GM23338 (cell line): Measurements from ENCODE around the gene DGKD. TPM values are rescaled to one million over a fixed set of nuclear protein-coding genes. Genes with fewer than 3 reads are reported as not detected.

Source experiments
- ATAC-seq: fragments of 200-7000 bp; cut with Tn5 transposase; 3 replicates; pipeline ENCODE4 v1.9.1; 2020
- DNase-seq: peaks from one replicate; pipeline ENCODE4 v3.0.0-alpha.2; 2015; ENCODE audit warnings: low spot score
- H2AFZ ChIP-seq: fragments of 200-600 bp; sonication (generic); 2 replicates; pipeline ENCODE4 v1.8.0; 2016; ENCODE audit warnings: antibody characterized with exemption, mild to moderate bottlenecking, moderate library complexity
- H3F3A ChIP-seq: fragments of 200-600 bp; sonication (generic); replicated peaks from 2 replicates; pipeline ENCODE4 v1.8.0; 2017; ENCODE audit warnings: antibody characterized with exemption, mixed run types, low read depth
- H3K27ac ChIP-seq: fragments of 200-600 bp; sonication (generic); 2 replicates; pipeline ENCODE4 v1.6.1; 2016; ENCODE audit warnings: low read depth
- H3K27me3 ChIP-seq: fragments of 200-600 bp; sonication (generic); 2 replicates; pipeline ENCODE4 v1.8.0; 2016; ENCODE audit warnings: mild to moderate bottlenecking, mixed run types, moderate library complexity; ENCODE audit not compliant: insufficient read depth
- H3K36me3 ChIP-seq: fragments of 200-600 bp; sonication (generic); 2 replicates; pipeline ENCODE4 v1.8.0; 2016; ENCODE audit warnings: mild to moderate bottlenecking; ENCODE audit not compliant: insufficient read depth
- H3K4me1 ChIP-seq: fragments of 200-600 bp; sonication (generic); 2 replicates; pipeline ENCODE4 v1.8.0; 2016; ENCODE audit warnings: mild to moderate bottlenecking, moderate library complexity; ENCODE audit not compliant: insufficient read depth
- H3K4me2 ChIP-seq: fragments of 200-600 bp; sonication (generic); 2 replicates; pipeline ENCODE4 v1.7.1; 2017; ENCODE audit warnings: mixed run types
- H3K4me3 ChIP-seq: fragments of 200-600 bp; sonication (generic); 2 replicates; pipeline ENCODE4 v1.6.1; 2016; ENCODE audit warnings: mixed run types
- H3K79me2 ChIP-seq: fragments of 200-600 bp; sonication (generic); replicated peaks from 2 replicates; pipeline ENCODE4 v1.8.0; 2017; ENCODE audit warnings: mild to moderate bottlenecking; ENCODE audit not compliant: insufficient read depth
- H3K9me2 ChIP-seq: fragments of 200-600 bp; sonication (generic); 2 replicates; pipeline ENCODE4 v1.8.0; 2017; ENCODE audit not compliant: insufficient read depth
- H4K20me1 ChIP-seq: fragments of 200-600 bp; sonication (generic); replicated peaks from 2 replicates; pipeline ENCODE4 v1.8.0; 2017; ENCODE audit warnings: mild to moderate bottlenecking; ENCODE audit not compliant: insufficient read depth
- H3K27ac Mint-ChIP-seq: 2 replicates; pipeline ENCODE4 v1.8.0; 2020; ENCODE audit warnings: inconsistent platforms, mild to moderate bottlenecking, moderate library complexity, mixed read lengths
- H3K27me3 Mint-ChIP-seq: 3 replicates; pipeline ENCODE4 v1.8.0; 2022; ENCODE audit warnings: low read depth, mild to moderate bottlenecking, moderate library complexity, mixed read lengths, inconsistent platforms; ENCODE audit not compliant: insufficient read depth, poor library complexity
- H3K36me3 Mint-ChIP-seq: 3 replicates; pipeline ENCODE4 v1.8.0; 2021; ENCODE audit warnings: low read depth, mild to moderate bottlenecking, inconsistent platforms, moderate library complexity, mixed read lengths
- H3K4me1 Mint-ChIP-seq: 3 replicates; pipeline ENCODE4 v1.8.0; 2020; ENCODE audit warnings: mild to moderate bottlenecking, inconsistent platforms, mixed read lengths
- H3K4me3 Mint-ChIP-seq: 3 replicates; pipeline ENCODE4 v1.8.0; 2021; ENCODE audit warnings: moderate library complexity, mild to moderate bottlenecking, inconsistent platforms, mixed read lengths
- H3K9me3 Mint-ChIP-seq: 3 replicates; pipeline ENCODE4 v1.8.0; 2020; ENCODE audit warnings: moderate library complexity, mild to moderate bottlenecking, inconsistent platforms, mixed read lengths
- CREB1 ChIP-seq: fragments of 250-450 bp; sonication (Bioruptor Pico); IDR thresholded peaks from 2 replicates; pipeline ENCODE4 v1.5.0; 2020; ENCODE audit warnings: low read depth, mild to moderate bottlenecking, moderate library complexity
- CTCF ChIP-seq, 2 experiments: fragments of 200-600 bp in 1 of 2; sonication (generic) in 1 of 2; conservative IDR thresholded peaks; 2 replicates each; pipeline versions ENCODE4 v1.5.1 to v1.6.1; 2016 to 2017; ENCODE audit warnings: antibody characterized with exemption in 2 of 2, low read depth in 2 of 2, mild to moderate bottlenecking in 2 of 2, moderate library complexity in 1 of 2
- ETS1 ChIP-seq: IDR thresholded peaks from 2 replicates; pipeline ENCODE4 v1.6.1; 2016; ENCODE audit warnings: antibody characterized with exemption
- EZH2 ChIP-seq: fragments of 200-600 bp; sonication (generic); IDR thresholded peaks from one replicate; pipeline ENCODE4 v1.8.0; 2017; ENCODE audit warnings: antibody characterized with exemption, mild to moderate bottlenecking, low read depth; ENCODE audit not compliant: unreplicated experiment
- EZH2phosphoT487 ChIP-seq: fragments of 200-600 bp; sonication (generic); IDR thresholded peaks from one replicate; pipeline ENCODE4 v1.8.1; 2018; ENCODE audit warnings: antibody characterized with exemption; ENCODE audit not compliant: unreplicated experiment
- JUNB ChIP-seq: IDR thresholded peaks from one replicate; pipeline ENCODE4 v1.6.1; 2016; ENCODE audit warnings: antibody characterized with exemption; ENCODE audit not compliant: unreplicated experiment
- NANOG ChIP-seq: IDR thresholded peaks from 2 replicates; pipeline ENCODE4 v1.6.1; 2016; ENCODE audit warnings: antibody characterized with exemption, borderline replicate concordance
- POLR2AphosphoS5 ChIP-seq: IDR thresholded peaks from 2 replicates; pipeline ENCODE4 v1.6.1; 2016; ENCODE audit warnings: antibody characterized with exemption, low read depth
- REST ChIP-seq: IDR thresholded peaks from one replicate; pipeline ENCODE4 v1.6.1; 2018; ENCODE audit warnings: antibody characterized with exemption; ENCODE audit not compliant: unreplicated experiment
- STAT1 ChIP-seq: IDR thresholded peaks from one replicate; pipeline ENCODE4 v1.6.1; 2016; ENCODE audit warnings: antibody characterized with exemption; ENCODE audit not compliant: unreplicated experiment
- ZNF114 ChIP-seq: fragments of 250-450 bp; sonication (Bioruptor Pico); IDR thresholded peaks from 2 replicates; pipeline ENCODE4 v1.5.0; 2020; ENCODE audit warnings: mild to moderate bottlenecking, moderate library complexity
- ZNF331 ChIP-seq: fragments of 250-450 bp; sonication (Bioruptor Pico); IDR thresholded peaks from 2 replicates; pipeline ENCODE4 v1.5.0; 2020; ENCODE audit warnings: low read depth, mild to moderate bottlenecking, moderate library complexity
- polyA plus RNA-seq: library from polyadenylated mRNA; unstranded; fragments of >200 nt; fragmentation: Nextera tagmentation; extraction: Ambion mirVana; gene quantifications from 2 replicates; pipeline ENCODE4 v1.2.1, GENCODE V29; 2016
- total RNA-seq: library from RNA; depleted of rRNA; stranded (reverse); fragments of >200 nt; shearing (Covaris generic); gene quantifications from 2 replicates; pipeline ENCODE4 v1.2.3, GENCODE V29; 2014

The DGKD gene
- total and polyA plus RNA-seq, 2 experiments from 2014 or later, result 11.1 to 23.4 TPM

- Histone ChIP-seq H3K27ac (no peak overlapping the region), H3K4me3 (no peak overlapping the region), H3K4me2 (no peak overlapping the region), H2AFZ (no peak overlapping the region), H3F3A (no peaks in the 10 kb centered on the region), H3K36me3 (no peaks in the 10 kb centered on the region), H3K4me1 (peaks cover 5% of the 10 kb centered on the region; the same call in 1 of the 2 replicates), H3K79me2 (peaks cover 63% of the 10 kb centered on the region), H3K27me3 (peaks cover 20% of the 10 kb centered on the region), H3K9me2 (no peaks in the 10 kb centered on the region), H4K20me1 (peaks cover 20% of the 10 kb centered on the region)
- Mint-ChIP-seq H3K36me3 (no peaks in the 10 kb centered on the region), H3K27me3 (peaks cover 19% of the 10 kb centered on the region), H3K4me1 (peaks cover 25% of the 10 kb centered on the region), H3K9me3 (no peaks in the 10 kb centered on the region; the same call in 2 of the 3 replicates), H3K4me3 (no peak overlapping the region), H3K27ac (no peak overlapping the region)
- no peak for DNase-seq
- TF ChIP-seq ZNF331 (no peak), STAT1 (no peak), JUNB (no peak), REST (no peak), ETS1 (no peak), NANOG (no peak)
- no peak for ATAC-seq
These were observed 4.0 kb downstream of the DGKD start for GRCh38 chr2:233358335-233358734.

GRCh38 chr2:233358947-233359346 is 4.7 kb downstream of the DGKD start:
- H3K4me1 Mint-ChIP-seq, result peaks cover 19% of the 10 kb centered on the region
- H2AFZ ChIP-seq, result no peak overlapping the region
- 0 out of 2 replicates have a peak, but pooled peaks cover 3% of the 10 kb centered on the region for H3K36me3 ChIP-seq
- H3K27me3 Mint-ChIP-seq, result peaks cover 13% of the 10 kb centered on the region
- no peaks in the 10 kb centered on the region for H3K9me3 Mint-ChIP-seq
- no peaks in the 10 kb centered on the region for H3F3A ChIP-seq
- DNase-seq (no peak), ATAC-seq (no peak)
- H3K36me3 Mint-ChIP-seq, result no peaks in the 10 kb centered on the region
- peaks cover 20% of the 10 kb centered on the region for H4K20me1 ChIP-seq
- no peak overlapping the region for H3K27ac Mint-ChIP-seq
- H3K79me2 ChIP-seq, result peaks cover 66% of the 10 kb centered on the region
- H3K4me3 Mint-ChIP-seq, result no peak overlapping the region
- peaks cover 16% of the 10 kb centered on the region for H3K27me3 ChIP-seq
- H3K4me2 ChIP-seq, result no peak overlapping the region
- no peak overlapping the region for H3K4me3 ChIP-seq
- H3K27ac ChIP-seq, result no peak overlapping the region
- H3K9me2 ChIP-seq, result no peaks in the 10 kb centered on the region
- 0 out of 2 replicates have a peak, but pooled peaks cover 5% of the 10 kb centered on the region for H3K4me1 ChIP-seq
- TF ChIP-seq EZH2 (no peak), ZNF114 (no peak), CTCF (conservative IDR thresholded peaks at IDR 0.05; ENCODE audit: low read depth in 2 of 2) (no peak), ETS1 (no peak), EZH2phosphoT487 (no peak), CREB1 (CRISPR knock-in tag) (no peak), JUNB (no peak), ZNF331 (no peak), STAT1 (no peak), POLR2AphosphoS5 (no peak), NANOG (no peak)
